Measurements from ENCODE around the gene RHOC. TPM values are rescaled to one million over a fixed set of nuclear protein-coding genes. Genes with fewer than 3 reads are reported as not detected.

Gene RHOC
- total RNA-seq, 2 donors from 2014 or later, result 272 to 373 TPM

DNA sequence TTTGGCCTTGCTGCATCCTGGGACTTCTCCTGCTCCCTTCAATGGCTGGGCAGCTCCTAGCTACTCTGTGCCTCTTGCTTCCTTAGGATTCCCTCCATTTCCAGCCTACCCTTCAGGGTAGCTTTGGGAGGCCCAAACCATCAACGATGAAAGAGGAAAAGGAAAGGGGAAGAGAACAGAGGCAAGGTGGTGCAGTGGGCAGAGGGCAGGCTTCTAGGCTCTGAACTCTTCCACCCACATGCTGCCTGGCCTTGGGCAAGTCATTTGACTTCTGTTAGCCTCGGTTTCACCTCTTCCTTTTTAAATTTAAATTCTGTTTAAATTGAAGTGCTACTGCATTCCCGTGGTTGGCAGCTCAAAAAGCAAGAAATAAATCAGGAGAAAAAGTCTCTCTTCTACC is 13.9 kb upstream of the RHOC start:
- Histone ChIP-seq H3K27ac (no peak overlapping the region), H3K36me3 (no peaks in the 10 kb centered on the region), H3K27me3 (replicated peaks; ENCODE audit: insufficient read depth) (no peaks in the 10 kb centered on the region), H3K9me3 (no peaks in the 10 kb centered on the region), H3K4me1 (replicated peaks) (peaks cover 4% of the 10 kb centered on the region), H3K4me3 (no peak overlapping the region)
- intact Hi-C loops (cut with DNase I), result no loop called here
- 83% methylated on average over 3 of the region's 3 CpGs for WGBS
- TF ChIP-seq POLR2AphosphoS5 (IDR thresholded peaks at IDR 0.05) (no peak), POLR2A (IDR thresholded peaks at IDR 0.05) (no peak)
- TF ChIP-seq, protein P1, sequence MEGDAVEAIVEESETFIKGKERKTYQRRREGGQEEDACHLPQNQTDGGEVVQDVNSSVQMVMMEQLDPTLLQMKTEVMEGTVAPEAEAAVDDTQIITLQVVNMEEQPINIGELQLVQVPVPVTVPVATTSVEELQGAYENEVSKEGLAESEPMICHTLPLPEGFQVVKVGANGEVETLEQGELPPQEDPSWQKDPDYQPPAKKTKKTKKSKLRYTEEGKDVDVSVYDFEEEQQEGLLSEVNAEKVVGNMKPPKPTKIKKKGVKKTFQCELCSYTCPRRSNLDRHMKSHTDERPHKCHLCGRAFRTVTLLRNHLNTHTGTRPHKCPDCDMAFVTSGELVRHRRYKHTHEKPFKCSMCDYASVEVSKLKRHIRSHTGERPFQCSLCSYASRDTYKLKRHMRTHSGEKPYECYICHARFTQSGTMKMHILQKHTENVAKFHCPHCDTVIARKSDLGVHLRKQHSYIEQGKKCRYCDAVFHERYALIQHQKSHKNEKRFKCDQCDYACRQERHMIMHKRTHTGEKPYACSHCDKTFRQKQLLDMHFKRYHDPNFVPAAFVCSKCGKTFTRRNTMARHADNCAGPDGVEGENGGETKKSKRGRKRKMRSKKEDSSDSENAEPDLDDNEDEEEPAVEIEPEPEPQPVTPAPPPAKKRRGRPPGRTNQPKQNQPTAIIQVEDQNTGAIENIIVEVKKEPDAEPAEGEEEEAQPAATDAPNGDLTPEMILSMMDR (IDR thresholded peaks at IDR 0.05), result no peak
- DNase-seq (ENCODE audit: low spot score), result no peak

DNA sequence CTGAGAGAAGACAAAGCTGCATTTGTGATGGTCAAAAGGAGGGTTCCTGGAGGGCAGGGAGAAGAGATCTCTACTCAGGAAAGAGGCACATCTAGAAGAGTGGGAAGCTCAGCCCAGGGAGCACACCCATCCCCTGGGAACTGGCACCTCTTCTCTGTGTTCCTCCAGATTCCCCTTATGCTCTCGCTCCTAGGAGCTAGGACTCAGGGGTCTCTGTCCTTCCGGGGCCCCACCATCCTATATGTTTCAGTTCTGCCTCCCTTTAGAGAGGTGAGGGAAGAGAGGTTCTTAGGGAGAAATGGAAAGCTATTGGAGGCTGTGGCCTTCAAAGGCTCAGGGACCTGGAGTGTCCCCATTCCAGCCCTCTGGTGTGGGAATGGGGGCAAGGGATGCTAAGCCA is 12.8 kb upstream of the RHOC start:
- Histone ChIP-seq H3K9me3 (no peaks in the 10 kb centered on the region), H3K4me3 (no peak overlapping the region), H3K36me3 (no peaks in the 10 kb centered on the region), H3K27ac (no peak overlapping the region), H3K4me1 (replicated peaks) (peaks cover 4% of the 10 kb centered on the region), H3K27me3 (replicated peaks; ENCODE audit: insufficient read depth) (no peaks in the 10 kb centered on the region)
- no peak for DNase-seq (ENCODE audit: low spot score)
- TF ChIP-seq, protein P1 (IDR thresholded peaks at IDR 0.05), result no peak
- TF ChIP-seq POLR2A (IDR thresholded peaks at IDR 0.05) (no peak), POLR2AphosphoS5 (IDR thresholded peaks at IDR 0.05) (no peak)
- intact Hi-C loops (cut with DNase I), result loop anchor here (5.0 to 10.0 kb wide), 3 partner anchors 238 to 958 kb away; partner anchors contain the start of genes LRIG2 and SLC16A1
- 100% methylated on average over 2 of the region's 2 CpGs for WGBS

DNA sequence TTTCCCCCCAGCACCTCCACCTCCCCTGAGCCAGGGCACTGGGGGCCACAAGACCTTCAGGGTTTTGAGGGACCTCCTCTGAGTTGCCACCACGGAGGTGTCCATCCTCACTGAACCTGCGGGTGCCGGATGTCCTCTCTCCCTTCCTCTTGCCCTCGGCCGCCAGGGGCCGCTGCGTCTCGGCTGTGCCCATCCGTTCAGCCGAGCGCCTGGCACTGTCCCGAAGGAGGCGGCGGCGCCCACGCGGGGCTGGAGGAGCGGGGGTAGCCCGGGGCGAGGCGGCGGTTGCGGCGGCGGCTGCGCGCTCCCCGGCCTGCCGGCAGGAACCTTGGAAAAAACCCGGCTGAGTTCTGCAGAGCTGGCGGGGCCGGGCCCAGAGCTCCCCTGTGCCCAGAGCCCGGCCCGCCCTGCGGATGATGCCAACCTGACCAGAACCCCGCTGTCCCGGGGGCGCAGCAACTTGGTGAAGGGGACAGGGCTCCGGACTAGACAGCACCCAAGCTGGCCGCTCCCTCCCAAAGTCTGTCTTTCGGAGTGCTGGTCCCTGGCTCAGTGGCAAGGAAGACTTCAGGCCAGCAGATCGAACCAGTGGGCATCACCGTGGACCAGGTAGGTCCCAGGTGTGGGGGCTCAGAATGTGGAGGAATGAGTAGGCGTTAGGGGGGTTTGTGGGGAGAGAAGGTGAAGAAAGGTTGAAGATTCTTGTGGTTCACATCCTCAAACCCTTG is 11.9 kb upstream of the RHOC start:
- no peaks in the 10 kb centered on the region for H3K27me3 ChIP-seq (replicated peaks; ENCODE audit: insufficient read depth)
- no peaks in the 10 kb centered on the region for H3K9me3 ChIP-seq
- intact Hi-C loops (cut with DNase I), result loop anchor here (1.0 to 10.0 kb wide), 4 partner anchors 85 to 958 kb away; partner anchors contain the start of genes LRIG2 and SLC16A1
- peak; percentile 69 for DNase-seq (ENCODE audit: low spot score)
- 15% methylated on average over 43 of the region's 44 CpGs for WGBS
- H3K36me3 ChIP-seq, result no peaks in the 10 kb centered on the region
- peaks cover 4% of the 10 kb centered on the region for H3K4me1 ChIP-seq (replicated peaks)
- no peak overlapping the region for H3K27ac ChIP-seq
- TF ChIP-seq POLR2AphosphoS5 (IDR thresholded peaks at IDR 0.05) (peak; percentile 28), POLR2A (IDR thresholded peaks at IDR 0.05) (no peak)
- TF ChIP-seq, protein P1 (IDR thresholded peaks at IDR 0.05), result peak; percentile 71 to 88 (median 82)
- H3K4me3 ChIP-seq, result peak overlapping the region in 1 of 2 donors; percentile 24

DNA sequence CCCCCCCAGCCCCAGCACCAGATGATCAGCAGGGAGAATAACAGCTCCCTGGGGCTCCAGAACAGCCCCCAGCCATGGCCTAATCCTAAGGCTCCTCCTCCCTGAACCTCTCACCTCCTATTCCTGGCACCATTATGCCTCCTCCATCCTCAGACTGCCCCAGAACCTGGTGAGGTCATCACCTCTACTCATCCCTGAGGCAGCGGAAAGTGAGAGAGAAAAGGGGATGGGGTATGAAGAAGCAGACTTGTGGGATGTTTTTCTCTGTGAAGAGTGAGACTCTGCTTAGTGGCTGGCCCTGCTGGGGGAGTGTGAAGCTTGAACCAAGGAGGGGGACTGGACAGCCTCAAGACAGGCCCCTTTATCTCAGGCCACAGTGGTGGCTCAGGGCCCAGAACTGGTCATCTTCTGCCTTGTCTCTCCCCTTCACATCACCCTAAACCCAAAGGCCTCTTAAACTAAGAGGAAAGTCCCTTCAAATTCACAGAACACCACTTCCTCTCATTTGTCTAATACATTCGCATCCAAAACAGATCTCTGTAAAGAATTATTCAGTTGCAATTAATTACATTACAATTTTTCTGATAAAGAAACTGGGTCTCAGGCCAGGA is 10.4 kb upstream of the RHOC start:
- no peak for DNase-seq (ENCODE audit: low spot score)
- Histone ChIP-seq H3K9me3 (no peaks in the 10 kb centered on the region), H3K4me1 (replicated peaks) (peaks cover 4% of the 10 kb centered on the region), H3K36me3 (no peaks in the 10 kb centered on the region), H3K4me3 (no peak overlapping the region), H3K27ac (no peak overlapping the region), H3K27me3 (replicated peaks; ENCODE audit: insufficient read depth) (no peaks in the 10 kb centered on the region)
- TF ChIP-seq, protein P1 (IDR thresholded peaks at IDR 0.05), result no peak
- TF ChIP-seq POLR2A (IDR thresholded peaks at IDR 0.05) (no peak), POLR2AphosphoS5 (IDR thresholded peaks at IDR 0.05) (no peak)
- 90% methylated on average over 2 of the region's 2 CpGs for WGBS
- intact Hi-C loops (cut with DNase I), result loop anchor here (5.0 to 10.0 kb wide), 3 partner anchors 240 to 960 kb away; partner anchors contain the start of genes LRIG2 and SLC16A1

All from prostate gland (tissue), 2 donors.